Fibroblast of lung (primary cell): ENCODE measurements around the gene PRR23E. TPM values are rescaled to one million over a fixed set of nuclear protein-coding genes. Genes with fewer than 3 reads are reported as not detected.

Experiments used
- DNase-seq, 2 donors: peaks; one replicate each; pipeline versions ENCODE4 v3.0.0 to v3.0.0-alpha.2; 2010; ENCODE audit warnings: low read depth in 2 of 2
- H2AFZ ChIP-seq: 2 replicates; pipeline ENCODE4 v1.5.1; 2012; ENCODE audit warnings: low read length, control low read depth, inconsistent platforms
- H3K27ac ChIP-seq: 2 replicates; pipeline ENCODE4 v1.5.1; 2011; ENCODE audit warnings: low read length, control low read depth; ENCODE audit not compliant: insufficient read depth
- H3K27me3 ChIP-seq: 2 replicates; pipeline ENCODE4 v1.5.1; 2011; ENCODE audit warnings: mild to moderate bottlenecking, low read length; ENCODE audit not compliant: control insufficient read depth, insufficient read depth
- H3K36me3 ChIP-seq: 2 replicates; pipeline ENCODE4 v1.5.1; 2011; ENCODE audit warnings: low read length; ENCODE audit not compliant: control insufficient read depth, insufficient read depth
- H3K4me1 ChIP-seq: 2 replicates; pipeline ENCODE4 v1.5.1; 2011; ENCODE audit warnings: low read length; ENCODE audit not compliant: control insufficient read depth, insufficient read depth; ENCODE audit errors: extremely low read depth
- H3K4me2 ChIP-seq: 2 replicates; pipeline ENCODE4 v1.5.1; 2011; ENCODE audit warnings: low read length, control low read depth; ENCODE audit not compliant: insufficient read depth; ENCODE audit errors: extremely low read depth
- H3K4me3 ChIP-seq, 4 experiments: fragments of 200-600 bp in 1 of 4; sonication (generic) in 1 of 4; replicated peaks in 1 of 4; 2 replicates each; pipeline ENCODE4 v1.5.1; 2011 to 2016; ENCODE audit warnings: low read length in 4 of 4, low read depth in 3 of 4, mild to moderate bottlenecking in 3 of 4, control low read depth in 2 of 4, inconsistent platforms in 1 of 4, mixed read lengths in 1 of 4; ENCODE audit not compliant: insufficient read depth in 1 of 4; ENCODE audit errors: control extremely low read depth in 1 of 4
- H3K79me2 ChIP-seq: 2 replicates; pipeline ENCODE4 v1.5.1; 2012; ENCODE audit warnings: mild to moderate bottlenecking, low read length, inconsistent platforms; ENCODE audit not compliant: control insufficient read depth, insufficient read depth
- H3K9ac ChIP-seq: 2 replicates; pipeline ENCODE4 v1.5.1; 2011; ENCODE audit warnings: mild to moderate bottlenecking, low read length, control low read depth; ENCODE audit not compliant: insufficient read depth
- H3K9me3 ChIP-seq: 2 replicates; pipeline ENCODE4 v1.5.1; 2012; ENCODE audit warnings: low read depth, low read length; ENCODE audit not compliant: control insufficient read depth, insufficient read depth
- H4K20me1 ChIP-seq: 2 replicates; pipeline ENCODE4 v1.5.1; 2011; ENCODE audit warnings: low read length; ENCODE audit not compliant: control insufficient read depth, insufficient read depth; ENCODE audit errors: extremely low read depth
- CTCF ChIP-seq, 2 donors: IDR thresholded peaks in 1 of 2; conservative IDR thresholded peaks in 1 of 2; 1 replicate in 1 of 2; 2 replicates in 1 of 2; pipeline ENCODE4 v1.5.1; 2011 to 2012; ENCODE audit warnings: low read length in 2 of 2, control low read depth in 1 of 2, inconsistent platforms in 1 of 2, low read depth in 1 of 2, mild to moderate bottlenecking in 1 of 2
- EZH2 ChIP-seq: IDR thresholded peaks from 2 replicates; pipeline ENCODE4 v1.5.1; 2012; ENCODE audit warnings: low read length, control low read depth, mild to moderate bottlenecking; ENCODE audit errors: missing control alignments
- polyA plus RNA-seq, 2 donors: library from polyadenylated mRNA; depleted of rRNA in 1 of 2; stranded (reverse) in 1 of 2; unstranded in 1 of 2; fragments of >200 nt; gene quantifications; 2 replicates each; pipeline ENCODE4 v1.2.1, GENCODE V29; 2011 to 2012; ENCODE audit warnings: missing spikeins in 1 of 2
- total RNA-seq: library from RNA; depleted of rRNA; stranded (reverse); fragments of >200 nt; gene quantifications from 2 replicates; pipeline ENCODE4 v1.2.1, GENCODE V29; 2014

The PRR23E gene
- total and polyA plus RNA-seq, 2 donors (not counting 1 experiment from before 2014, with no cell fraction given), result not detected

GRCh38 chr3:127172211-127172610 is 20.7 kb upstream of the PRR23E start:
- no peaks in the 10 kb centered on the region for H3K27me3 ChIP-seq
- TF ChIP-seq EZH2, result no peak
- TF ChIP-seq CTCF (conservative IDR thresholded peaks at IDR 0.05 in 1 of 2, IDR thresholded peaks at IDR 0.05 in 1 of 2; ENCODE audit: low read depth in 1 of 2, low read length in 2 of 2), result no peak
- no peak overlapping the region for H2AFZ ChIP-seq
- H3K27ac ChIP-seq, result no peak overlapping the region
- H3K79me2 ChIP-seq, result no peaks in the 10 kb centered on the region
- no peaks in the 10 kb centered on the region for H3K36me3 ChIP-seq
- DNase-seq, result no peak
- peaks cover 8% of the 10 kb centered on the region for H3K4me1 ChIP-seq
- H4K20me1 ChIP-seq, result no peaks in the 10 kb centered on the region
- no peaks in the 10 kb centered on the region for H3K9me3 ChIP-seq
- H3K9ac ChIP-seq, result no peak overlapping the region
- H3K4me2 ChIP-seq, result no peak overlapping the region
- no peak overlapping the region for H3K4me3 ChIP-seq

- Histone ChIP-seq H2AFZ (no peak overlapping the region), H3K79me2 (no peaks in the 10 kb centered on the region), H3K36me3 (no peaks in the 10 kb centered on the region), H4K20me1 (no peaks in the 10 kb centered on the region), H3K4me2 (peak overlapping the region; percentile 0), H3K9ac (no peak overlapping the region), H3K27me3 (no peaks in the 10 kb centered on the region), H3K27ac (no peak overlapping the region), H3K4me3 (no peak overlapping the region), H3K9me3 (no peaks in the 10 kb centered on the region), H3K4me1 (peaks cover 8% of the 10 kb centered on the region)
- no peak for TF ChIP-seq EZH2
- no peak for TF ChIP-seq CTCF (conservative IDR thresholded peaks at IDR 0.05 in 1 of 2, IDR thresholded peaks at IDR 0.05 in 1 of 2; ENCODE audit: low read depth in 1 of 2, low read length in 2 of 2)
- DNase-seq, result peak; percentile 58 to 86
Observed at GRCh38 chr3:127172781-127173515, 20.0 kb upstream of the PRR23E start.

GRCh38 chr3:127173516-127174166 is 19.3 kb upstream of the PRR23E start:
- no peak for TF ChIP-seq CTCF (conservative IDR thresholded peaks at IDR 0.05 in 1 of 2, IDR thresholded peaks at IDR 0.05 in 1 of 2; ENCODE audit: low read depth in 1 of 2, low read length in 2 of 2)
- H3K9ac ChIP-seq, result no peak overlapping the region
- H3K4me2 ChIP-seq, result no peak overlapping the region
- H3K9me3 ChIP-seq, result no peaks in the 10 kb centered on the region
- H3K27ac ChIP-seq, result no peak overlapping the region
- H3K27me3 ChIP-seq, result no peaks in the 10 kb centered on the region
- H4K20me1 ChIP-seq, result no peaks in the 10 kb centered on the region
- no peaks in the 10 kb centered on the region for H3K36me3 ChIP-seq
- no peak overlapping the region for H3K4me3 ChIP-seq
- no peak overlapping the region for H2AFZ ChIP-seq
- H3K4me1 ChIP-seq, result peaks cover 8% of the 10 kb centered on the region
- no peaks in the 10 kb centered on the region for H3K79me2 ChIP-seq
- DNase-seq, result no peak
